Skeletal muscle cell (primary cell): ENCODE data around the gene PIP5KL1.

ENCODE experiments used
- DNase-seq: peaks from one replicate; pipeline ENCODE4 v3.0.0-alpha.2; 2010; ENCODE audit warnings: low read depth
- H3K4me3 ChIP-seq: 2 replicates; pipeline ENCODE4 v1.5.1; 2011; ENCODE audit warnings: low read depth, mild to moderate bottlenecking, control low read depth, low read length, moderate library complexity

The PIP5KL1 gene

GRCh38 chr9:127970401-127971313 lies 40.1 kb upstream of the PIP5KL1 start:
- H3K4me3 ChIP-seq = no peak overlapping the region
- no peak for DNase-seq

GRCh38 chr9:127968700-127969383 lies 38.3 kb upstream of the PIP5KL1 start:
- no peak overlapping the region for H3K4me3 ChIP-seq
- DNase-seq = peak; percentile 82

GRCh38 chr9:127968042-127968441 lies 37.5 kb upstream of the PIP5KL1 start:
- DNase-seq = no peak
- H3K4me3 ChIP-seq = no peak overlapping the region

- no peak for DNase-seq
- H3K4me3 ChIP-seq = no peak overlapping the region
These were observed 36.7 kb upstream of the PIP5KL1 start for GRCh38 chr9:127967151-127967809.

GRCh38 chr9:127966416-127967150 lies 36.0 kb upstream of the PIP5KL1 start:
- H3K4me3 ChIP-seq = no peak overlapping the region
- no peak for DNase-seq

- no peak for DNase-seq
- no peak overlapping the region for H3K4me3 ChIP-seq
These were observed 35.4 kb upstream of the PIP5KL1 start for GRCh38 chr9:127965953-127966352.

- H3K4me3 ChIP-seq = no peak overlapping the region
- no peak for DNase-seq
These were observed 32.9 kb upstream of the PIP5KL1 start for GRCh38 chr9:127963359-127964064.

GRCh38 chr9:127963041-127963358 lies 32.4 kb upstream of the PIP5KL1 start:
- no peak overlapping the region for H3K4me3 ChIP-seq
- DNase-seq = no peak

- no peak overlapping the region for H3K4me3 ChIP-seq
- no peak for DNase-seq
These were observed 31.7 kb upstream of the PIP5KL1 start for GRCh38 chr9:127962278-127962677.

- H3K4me3 ChIP-seq = no peak overlapping the region
- no peak for DNase-seq
These were observed 31.1 kb upstream of the PIP5KL1 start for GRCh38 chr9:127961613-127962155.

GRCh38 chr9:127961155-127961490 lies 30.5 kb upstream of the PIP5KL1 start:
- H3K4me3 ChIP-seq = no peak overlapping the region
- no peak for DNase-seq

- no peak for DNase-seq
- no peak overlapping the region for H3K4me3 ChIP-seq
These were observed 30.0 kb upstream of the PIP5KL1 start for GRCh38 chr9:127960410-127961154.

GRCh38 chr9:127959841-127960409 lies 29.3 kb upstream of the PIP5KL1 start:
- no peak for DNase-seq
- no peak overlapping the region for H3K4me3 ChIP-seq

GRCh38 chr9:127959398-127959797 lies 28.8 kb upstream of the PIP5KL1 start:
- no peak overlapping the region for H3K4me3 ChIP-seq
- no peak for DNase-seq

- DNase-seq = no peak
- no peak overlapping the region for H3K4me3 ChIP-seq
These were observed 28.2 kb upstream of the PIP5KL1 start for GRCh38 chr9:127958728-127959127.

- H3K4me3 ChIP-seq = no peak overlapping the region
- no peak for DNase-seq
These were observed 24.9 kb upstream of the PIP5KL1 start for GRCh38 chr9:127955294-127956015.

GRCh38 chr9:127954831-127955293 lies 24.3 kb upstream of the PIP5KL1 start:
- DNase-seq = no peak
- no peak overlapping the region for H3K4me3 ChIP-seq
